Karpas-422 (cell line): ENCODE measurements around the gene ART4. TPM values are rescaled to one million over a fixed set of nuclear protein-coding genes. Genes with fewer than 3 reads are reported as not detected.
A peak's percentile ranks its signal among the peaks of the same experiment; 100 is the strongest.

ENCODE experiments used
- DNase-seq: peaks from one replicate; pipeline ENCODE4 v3.0.0-alpha.2; 2015
- H2AFZ ChIP-seq: fragments of 200-600 bp; sonication (generic); 2 replicates; pipeline ENCODE4 v1.6.1; 2014; ENCODE audit warnings: antibody characterized with exemption, low read length, mixed read lengths
- H3K27ac ChIP-seq: fragments of 200-600 bp; sonication (generic); 2 replicates; pipeline ENCODE4 v1.5.1; 2014; ENCODE audit warnings: mild to moderate bottlenecking, low read length, moderate library complexity
- H3K27me3 ChIP-seq: fragments of 200-600 bp; sonication (generic); 2 replicates; pipeline ENCODE4 v1.6.1; 2014; ENCODE audit warnings: low read length, mixed read lengths
- H3K36me3 ChIP-seq: fragments of 200-600 bp; sonication (generic); 2 replicates; pipeline ENCODE4 v1.6.1; 2014; ENCODE audit warnings: low read length, mixed read lengths; ENCODE audit not compliant: insufficient read depth
- H3K4me1 ChIP-seq: fragments of 200-600 bp; sonication (generic); 2 replicates; pipeline ENCODE4 v1.6.1; 2014; ENCODE audit warnings: mild to moderate bottlenecking, low read length, mixed read lengths
- H3K4me2 ChIP-seq: fragments of 200-600 bp; sonication (generic); 2 replicates; pipeline ENCODE4 v1.6.1; 2014; ENCODE audit warnings: low read length, low read depth, mild to moderate bottlenecking; ENCODE audit not compliant: poor library complexity, severe bottlenecking
- H3K4me3 ChIP-seq: fragments of 200-600 bp; sonication (generic); 2 replicates; pipeline ENCODE4 v1.5.1; 2014; ENCODE audit warnings: mild to moderate bottlenecking, antibody characterized with exemption, low read length, mixed read lengths
- H3K79me2 ChIP-seq: fragments of 200-600 bp; sonication (generic); 2 replicates; pipeline ENCODE4 v1.6.1; 2014; ENCODE audit warnings: mild to moderate bottlenecking, low read length, mixed read lengths
- H3K9ac ChIP-seq: fragments of 200-600 bp; sonication (generic); 2 replicates; pipeline ENCODE4 v1.6.0; 2014; ENCODE audit warnings: low read length
- H3K9me2 ChIP-seq: fragments of 200-600 bp; sonication (generic), shearing (Covaris generic); replicated peaks from 2 replicates; pipeline ENCODE4 v1.6.0; 2014; ENCODE audit warnings: mild to moderate bottlenecking, low read length, moderate library complexity; ENCODE audit not compliant: insufficient read depth
- H3K9me3 ChIP-seq: fragments of 300-700, 200-600 bp; sonication (generic); 2 replicates; pipeline ENCODE4 v1.6.1; 2014; ENCODE audit warnings: low read length, mixed read lengths
- H4K20me1 ChIP-seq: fragments of 200-600 bp; sonication (generic); 2 replicates; pipeline ENCODE4 v1.6.1; 2014; ENCODE audit warnings: mild to moderate bottlenecking, antibody characterized with exemption, low read length, low read depth; ENCODE audit not compliant: insufficient read depth
- total RNA-seq: library from RNA; depleted of rRNA; stranded (reverse); fragments of >200 nt; shearing (Covaris generic); gene quantifications from 2 replicates; pipeline ENCODE4 v1.2.3, GENCODE V29; 2014; ENCODE audit warnings: low replicate concordance; rRNA removed

ART4 gene
- total RNA-seq, 1 experiment from 2014 or later, result not detected

DNA sequence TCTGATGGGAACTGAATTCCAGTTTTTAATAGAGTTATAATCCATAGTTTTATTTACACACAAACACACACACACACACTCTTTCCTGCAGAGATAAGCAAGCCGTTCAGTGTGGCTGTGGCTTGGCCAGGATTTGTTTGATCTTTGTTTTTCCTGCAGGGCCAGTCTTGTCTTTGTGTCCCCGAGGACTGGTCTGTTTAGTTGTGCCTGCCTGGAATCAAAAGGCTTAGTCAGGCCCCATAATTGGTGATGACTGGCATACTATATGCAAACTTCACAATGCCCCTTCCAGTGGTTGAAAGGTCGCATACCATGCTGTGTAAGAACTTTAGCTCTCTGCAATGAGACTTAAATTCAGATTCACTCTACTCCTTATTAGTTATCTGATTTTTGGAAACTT, 66.1 kb downstream of the ART4 start:
- Histone ChIP-seq H3K9me2 (no peaks in the 10 kb centered on the region), H3K9me3 (no peaks in the 10 kb centered on the region), H3K4me2 (no peak overlapping the region), H3K36me3 (no peaks in the 10 kb centered on the region), H3K27me3 (peaks cover 4% of the 10 kb centered on the region; the same call in 1 of the 2 replicates), H2AFZ (no peak overlapping the region), H3K27ac (no peak overlapping the region), H3K9ac (no peak overlapping the region), H3K79me2 (no peaks in the 10 kb centered on the region), H3K4me1 (peaks cover 24% of the 10 kb centered on the region), H3K4me3 (no peak overlapping the region), H4K20me1 (no peaks in the 10 kb centered on the region)
- DNase-seq, result no peak

DNA sequence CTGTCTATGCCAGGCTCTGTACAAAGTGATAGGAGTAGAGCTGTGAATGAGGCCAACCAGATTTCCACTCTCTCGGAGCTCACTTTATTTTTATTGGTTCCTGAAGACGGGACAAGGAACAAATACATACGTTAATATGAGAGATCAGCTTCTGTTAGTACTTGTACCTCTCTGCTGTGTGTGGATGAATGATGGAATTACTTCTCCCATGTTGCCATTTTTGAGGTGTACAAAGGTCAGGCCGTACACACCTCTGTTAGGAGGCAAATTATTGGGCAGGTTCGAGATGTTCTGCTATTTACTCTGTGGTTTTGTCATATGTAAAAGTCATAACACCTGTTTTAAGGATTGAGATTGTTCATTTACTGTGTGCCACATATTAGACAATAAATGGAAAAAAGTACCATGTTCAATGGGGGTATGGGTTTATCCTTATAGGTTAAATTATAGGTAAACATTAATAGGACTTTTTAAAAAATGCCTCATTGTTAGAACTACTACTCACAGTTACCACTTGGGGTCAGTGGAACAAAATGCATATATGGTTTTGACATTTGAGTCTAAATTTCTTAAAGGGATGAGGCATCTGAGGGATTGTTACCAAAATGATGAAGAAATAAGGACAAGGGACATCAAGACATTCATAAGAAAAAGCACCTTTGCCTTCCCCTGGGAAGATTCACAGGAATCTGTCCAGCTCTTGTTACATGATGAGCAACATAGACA, 66.9 kb downstream of the ART4 start:
- peaks cover 31% of the 10 kb centered on the region for H3K4me1 ChIP-seq
- no peaks in the 10 kb centered on the region for H4K20me1 ChIP-seq
- no peak overlapping the region for H2AFZ ChIP-seq
- H3K79me2 ChIP-seq, result no peaks in the 10 kb centered on the region
- peaks cover 4% of the 10 kb centered on the region; the same call in 1 of the 2 replicates for H3K27me3 ChIP-seq
- no peaks in the 10 kb centered on the region for H3K9me3 ChIP-seq
- no peaks in the 10 kb centered on the region for H3K36me3 ChIP-seq
- no peak overlapping the region for H3K4me3 ChIP-seq
- no peak overlapping the region for H3K9ac ChIP-seq
- H3K4me2 ChIP-seq, result no peak overlapping the region
- H3K9me2 ChIP-seq, result no peaks in the 10 kb centered on the region
- peak; percentile 62 for DNase-seq
- H3K27ac ChIP-seq, result no peak overlapping the region

DNA sequence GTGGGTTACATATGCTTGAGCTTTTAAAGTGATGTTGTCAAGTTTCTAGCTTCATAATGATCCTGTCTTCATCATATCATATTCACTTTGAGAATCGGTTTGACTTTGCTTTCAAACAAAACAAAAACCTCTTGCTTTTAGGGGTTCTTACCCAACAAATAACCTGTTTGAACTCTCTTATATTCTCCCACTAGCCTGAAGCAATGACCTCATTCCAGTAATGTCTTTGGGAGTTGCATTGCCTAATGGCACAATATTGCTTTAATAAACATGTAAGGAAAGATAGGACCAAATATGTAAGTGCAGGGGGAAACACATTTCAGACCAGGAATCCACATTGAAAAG, 67.7 kb downstream of the ART4 start:
- no peak overlapping the region for H3K9ac ChIP-seq
- H3K27ac ChIP-seq, result no peak overlapping the region
- H3K27me3 ChIP-seq, result peaks cover 4% of the 10 kb centered on the region; the same call in 1 of the 2 replicates
- H3K4me2 ChIP-seq, result no peak overlapping the region
- H3K4me1 ChIP-seq, result peaks cover 30% of the 10 kb centered on the region
- no peaks in the 10 kb centered on the region for H3K9me2 ChIP-seq
- no peaks in the 10 kb centered on the region for H3K9me3 ChIP-seq
- H3K36me3 ChIP-seq, result no peaks in the 10 kb centered on the region
- H3K79me2 ChIP-seq, result peaks cover 3% of the 10 kb centered on the region; the same call in 1 of the 2 replicates
- no peak overlapping the region for H3K4me3 ChIP-seq
- H4K20me1 ChIP-seq, result no peaks in the 10 kb centered on the region
- no peak for DNase-seq
- H2AFZ ChIP-seq, result no peak overlapping the region; the same call in 1 of the 2 replicates

Other genes with a start within 250 kb of the ART4 start
- gene GUCY2C, start 146.9 kb downstream of the ART4 start, total RNA-seq, result 0.07 and 0.48 TPM in 2 replicates
- gene WBP11, start 40.0 kb downstream of the ART4 start, total RNA-seq, result 22.5 and 22.7 TPM in 2 replicates
- gene C12orf60, start 39.9 kb downstream of the ART4 start, total RNA-seq, result 0.52 and 0.69 TPM in 2 replicates
- not detected in 2 replicates for gene SMCO3, start 29.3 kb downstream of the ART4 start, total RNA-seq
- not detected in 2 replicates for gene MGP, start 42.3 kb upstream of the ART4 start, total RNA-seq
- 0.18 and 0.60 TPM in 2 replicates for gene ERP27, start 95.0 kb upstream of the ART4 start, total RNA-seq
- 503 and 765 TPM in 2 replicates for gene ARHGDIB, start 118.1 kb upstream of the ART4 start, total RNA-seq
- not detected in 2 replicates for gene PDE6H, start 129.5 kb upstream of the ART4 start, total RNA-seq